ENCODE data around the gene MCTP1.

DNA sequence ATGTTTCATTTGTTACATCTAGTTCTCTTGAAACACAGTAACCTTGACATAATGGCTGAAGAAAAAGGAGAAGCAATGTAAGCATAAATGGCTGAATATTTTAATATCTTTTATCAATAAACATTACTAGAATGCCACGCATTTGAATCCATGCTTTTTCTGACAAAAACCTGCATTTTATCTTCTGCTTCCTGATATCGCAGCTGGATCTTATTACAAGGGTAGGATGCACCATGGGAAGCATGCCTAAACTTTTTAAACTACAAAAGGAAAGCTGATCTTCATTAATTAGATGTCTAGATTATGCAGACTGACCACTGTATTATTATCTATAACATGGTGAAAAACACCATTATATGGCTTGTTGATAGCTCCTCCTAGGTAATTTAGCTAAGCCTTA, 509.8 kb downstream of the MCTP1 start:
- TF ChIP-seq CTCF (IDR thresholded peaks at IDR 0.05; ENCODE audit: poor library complexity, severe bottlenecking), result no peak
- no peak for TF ChIP-seq RAD21 (conservative IDR thresholded peaks at IDR 0.05)
- no peak for TF ChIP-seq EZH2 (IDR thresholded peaks at IDR 0.05; ENCODE audit: borderline replicate concordance, insufficient read depth, low read length, poor library complexity, severe bottlenecking)
- no peak for TF ChIP-seq EP300 (conservative IDR thresholded peaks at IDR 0.05; ENCODE audit: poor library complexity, severe bottlenecking)
- TF ChIP-seq POLR2AphosphoS5 (IDR thresholded peaks at IDR 0.05), result no peak

All from neural cell (in vitro differentiated cells).